Measurements from ENCODE around the gene NXN.

Gene NXN

DNA sequence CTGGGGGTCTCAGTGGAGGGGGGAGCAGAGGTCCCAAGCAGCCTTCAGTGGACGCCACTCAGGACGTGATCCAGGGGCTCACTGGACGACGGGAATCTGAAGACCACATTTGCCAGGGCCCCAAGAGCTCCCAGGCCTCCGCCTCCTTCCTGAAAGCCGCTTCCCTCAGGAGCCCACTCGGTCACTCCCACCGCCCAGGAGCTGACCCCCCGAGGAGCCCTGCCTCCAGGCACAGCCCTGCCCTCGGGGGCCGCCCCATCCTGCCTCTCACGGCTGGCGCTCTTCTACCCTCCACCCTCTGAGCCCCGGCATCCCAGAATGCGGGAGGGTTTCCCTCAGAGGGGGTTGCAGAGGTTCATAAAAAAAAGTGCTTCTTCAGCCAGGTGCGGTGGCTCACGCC is 41.6 kb upstream of the NXN start:
- TF ChIP-seq, protein P1, sequence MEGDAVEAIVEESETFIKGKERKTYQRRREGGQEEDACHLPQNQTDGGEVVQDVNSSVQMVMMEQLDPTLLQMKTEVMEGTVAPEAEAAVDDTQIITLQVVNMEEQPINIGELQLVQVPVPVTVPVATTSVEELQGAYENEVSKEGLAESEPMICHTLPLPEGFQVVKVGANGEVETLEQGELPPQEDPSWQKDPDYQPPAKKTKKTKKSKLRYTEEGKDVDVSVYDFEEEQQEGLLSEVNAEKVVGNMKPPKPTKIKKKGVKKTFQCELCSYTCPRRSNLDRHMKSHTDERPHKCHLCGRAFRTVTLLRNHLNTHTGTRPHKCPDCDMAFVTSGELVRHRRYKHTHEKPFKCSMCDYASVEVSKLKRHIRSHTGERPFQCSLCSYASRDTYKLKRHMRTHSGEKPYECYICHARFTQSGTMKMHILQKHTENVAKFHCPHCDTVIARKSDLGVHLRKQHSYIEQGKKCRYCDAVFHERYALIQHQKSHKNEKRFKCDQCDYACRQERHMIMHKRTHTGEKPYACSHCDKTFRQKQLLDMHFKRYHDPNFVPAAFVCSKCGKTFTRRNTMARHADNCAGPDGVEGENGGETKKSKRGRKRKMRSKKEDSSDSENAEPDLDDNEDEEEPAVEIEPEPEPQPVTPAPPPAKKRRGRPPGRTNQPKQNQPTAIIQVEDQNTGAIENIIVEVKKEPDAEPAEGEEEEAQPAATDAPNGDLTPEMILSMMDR (IDR thresholded peaks at IDR 0.05; ENCODE audit: control insufficient read depth, extremely low read depth, insufficient read depth): no peak
- H3K4me3 ChIP-seq (ENCODE audit: low read depth, low read length): no peak overlapping the region
- no peak for DNase-seq (ENCODE audit: low read depth)

DNA sequence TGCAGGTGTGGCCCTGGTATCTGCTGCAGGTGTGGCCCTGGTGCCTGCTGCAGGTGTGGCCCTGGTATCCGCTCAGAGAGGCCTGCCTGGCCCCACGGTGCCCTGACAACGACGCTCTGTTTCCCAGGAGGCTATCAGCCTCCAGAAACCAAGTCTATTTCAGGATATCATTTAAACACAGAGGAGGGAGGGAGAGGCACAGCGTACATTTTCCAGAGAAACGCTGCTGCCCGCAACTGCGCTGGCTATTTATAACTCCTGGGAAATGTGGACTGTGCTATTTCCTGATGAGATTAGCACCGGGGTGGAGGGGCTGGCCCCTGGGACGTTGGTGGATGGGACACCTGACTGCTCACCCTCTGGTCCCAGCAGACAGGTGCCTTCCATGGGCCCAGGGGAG is 39.9 kb upstream of the NXN start:
- TF ChIP-seq, protein P1 (IDR thresholded peaks at IDR 0.05; ENCODE audit: control insufficient read depth, extremely low read depth, insufficient read depth): no peak
- DNase-seq (ENCODE audit: low read depth): no peak
- H3K4me3 ChIP-seq (ENCODE audit: low read depth, low read length): no peak overlapping the region

- TF ChIP-seq, protein P1 (IDR thresholded peaks at IDR 0.05; ENCODE audit: control insufficient read depth, extremely low read depth, insufficient read depth): no peak
- no peak overlapping the region for H3K4me3 ChIP-seq (ENCODE audit: low read depth, low read length)
- DNase-seq (ENCODE audit: low read depth): no peak
Measured at GRCh38 chr17:1018547-1018946, 39.0 kb upstream of the NXN start.

- TF ChIP-seq, protein P1 (IDR thresholded peaks at IDR 0.05; ENCODE audit: control insufficient read depth, extremely low read depth, insufficient read depth): no peak
- H3K4me3 ChIP-seq (ENCODE audit: low read depth, low read length): no peak overlapping the region
- no peak for DNase-seq (ENCODE audit: low read depth)
Measured at GRCh38 chr17:1013729-1014090, 34.1 kb upstream of the NXN start.

- DNase-seq (ENCODE audit: low read depth): no peak
- TF ChIP-seq, protein P1 (IDR thresholded peaks at IDR 0.05; ENCODE audit: control insufficient read depth, extremely low read depth, insufficient read depth): no peak
Measured at GRCh38 chr17:1012823-1013728, 33.5 kb upstream of the NXN start.

DNA sequence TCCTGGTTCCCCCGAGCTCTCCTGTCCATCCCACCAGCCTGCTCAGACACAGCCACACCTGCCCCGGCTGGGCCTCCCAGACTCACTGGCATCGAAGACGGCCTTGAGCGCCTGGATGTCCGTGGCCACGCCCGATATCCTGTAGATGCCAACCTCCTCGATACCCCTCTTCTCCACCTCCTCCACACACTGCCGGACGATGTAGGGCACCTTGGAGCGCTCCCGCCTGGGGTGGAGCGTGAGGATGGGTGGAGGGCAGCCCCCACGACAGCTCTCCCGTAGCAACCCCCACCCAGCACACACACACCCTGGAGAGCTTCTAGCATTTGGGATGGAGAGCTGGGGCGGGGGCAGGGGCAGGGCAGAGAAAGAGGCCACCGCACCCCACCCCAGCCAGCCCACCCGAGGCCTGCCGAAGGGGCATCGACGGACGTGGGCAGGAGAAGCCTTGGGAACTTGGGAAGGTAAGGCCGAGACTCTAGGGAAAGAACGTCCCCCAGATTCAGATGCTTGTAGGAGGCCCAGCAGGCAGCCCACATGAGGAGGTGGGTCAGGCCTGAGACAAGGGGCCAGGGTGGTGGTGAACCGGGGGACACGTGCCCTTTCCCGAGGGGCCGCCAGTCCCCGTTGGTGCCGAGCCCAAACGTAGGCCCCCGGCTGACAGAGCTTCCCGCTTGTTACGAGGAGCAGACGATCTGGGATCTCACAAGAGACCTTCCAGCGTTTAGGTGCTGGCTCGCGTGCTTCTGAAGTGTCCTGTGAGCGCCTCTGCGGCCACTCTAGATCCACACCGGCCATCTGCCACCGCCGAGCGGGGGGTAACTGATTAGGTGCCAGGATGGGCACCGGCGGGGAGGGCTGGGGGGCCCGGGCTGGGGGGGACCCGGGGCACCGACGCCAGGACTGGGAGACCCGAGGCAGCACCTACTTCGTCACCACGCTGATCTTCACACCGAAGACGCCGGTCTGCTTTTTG is 32.5 kb upstream of the NXN start:
- DNase-seq (ENCODE audit: low read depth): no peak
- TF ChIP-seq, protein P1 (IDR thresholded peaks at IDR 0.05; ENCODE audit: control insufficient read depth, extremely low read depth, insufficient read depth): no peak

More at GRCh38 chr17:1012823-1013728, 33.5 kb upstream of the NXN start:
- no peak overlapping the region for H3K4me3 ChIP-seq (ENCODE audit: low read depth, low read length)

More for the DNA sequence above, 32.5 kb upstream of the NXN start:
- no peak overlapping the region for H3K4me3 ChIP-seq (ENCODE audit: low read depth, low read length)

Measured in LNCaP clone FGC (cell line).